Erythroblast (primary cell): ENCODE measurements around the gene SCUBE1.

ENCODE experiments used
- GATA1 ChIP-seq: IDR thresholded peaks from 2 replicates; pipeline ENCODE4 v1.6.1; 2011; ENCODE audit warnings: low read depth, mild to moderate bottlenecking, control low read depth, low read length, moderate library complexity
- POLR2A ChIP-seq: IDR thresholded peaks from 2 replicates; pipeline ENCODE4 v1.6.1; 2011; ENCODE audit warnings: mild to moderate bottlenecking, low read length

DNA sequence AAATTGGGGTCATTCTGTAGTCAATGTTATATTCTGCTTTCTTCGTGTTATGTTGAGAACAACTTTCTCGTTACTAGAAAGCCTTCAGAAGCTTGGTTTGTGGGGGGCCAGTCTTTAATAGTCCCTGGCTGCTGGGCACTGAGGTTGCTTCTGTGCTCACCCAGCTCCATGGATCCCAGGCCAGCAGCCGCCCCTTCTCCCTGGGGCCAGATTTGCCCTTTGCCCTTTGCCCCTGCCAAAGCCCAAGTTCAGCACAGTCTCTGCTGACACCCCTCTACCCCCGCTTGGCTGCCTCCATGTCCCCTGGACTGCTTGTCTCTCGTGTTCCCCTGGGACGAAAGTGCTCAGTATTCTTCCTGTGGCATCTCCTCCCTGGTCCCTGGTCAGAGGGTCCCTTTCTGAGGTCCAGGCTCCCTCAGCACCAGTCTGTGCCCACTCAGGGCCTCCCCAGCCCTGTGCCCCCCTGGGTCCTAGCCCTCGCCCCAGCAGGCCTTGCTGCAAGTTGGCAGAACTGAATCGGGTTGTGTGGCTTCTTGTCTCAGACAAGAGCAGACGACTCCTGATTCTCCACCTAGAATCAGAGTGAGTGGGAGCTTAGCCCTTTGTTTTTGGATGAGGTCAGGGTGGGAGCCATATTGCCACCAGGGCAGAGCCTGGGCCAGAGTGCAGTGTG, 185.2 kb downstream of the SCUBE1 start:
- no peak for TF ChIP-seq POLR2A
- no peak for TF ChIP-seq GATA1
